ENCODE measurements around the gene ALK.

ALK gene

DNA sequence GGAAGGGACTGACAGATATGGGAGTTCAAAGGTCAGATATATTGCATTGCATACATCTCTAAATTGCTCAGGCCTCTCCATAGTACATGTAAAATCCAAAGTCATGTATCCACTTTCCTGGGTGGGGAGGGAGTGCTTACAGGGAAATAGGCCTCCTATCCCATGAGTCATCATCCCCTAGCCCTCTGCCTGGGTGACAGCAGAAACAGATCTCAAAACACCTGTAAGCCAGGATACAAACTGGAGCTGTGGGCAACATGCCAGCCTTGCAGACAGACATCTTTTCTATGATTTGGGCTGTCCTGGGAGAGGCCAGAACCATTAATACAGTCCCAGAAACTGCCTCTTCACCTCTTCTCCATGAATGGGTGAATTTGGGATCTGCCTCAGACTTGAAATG lies 4.8 kb downstream of the ALK start:
- Histone ChIP-seq H3K4me2 (ENCODE audit: insufficient read depth, low read length, poor library complexity, severe bottlenecking) (no peak overlapping the region), H3K4me3 (ENCODE audit: low read length in 2 of 2) (no peak overlapping the region), H3K27me3 (ENCODE audit: control insufficient read depth in 3 of 3, insufficient read depth in 3 of 3, low read depth in 1 of 3, low read length in 3 of 3) (peaks cover 0 to 24% (median 3%) of the 10 kb centered on the region in 3 experiments)

DNA sequence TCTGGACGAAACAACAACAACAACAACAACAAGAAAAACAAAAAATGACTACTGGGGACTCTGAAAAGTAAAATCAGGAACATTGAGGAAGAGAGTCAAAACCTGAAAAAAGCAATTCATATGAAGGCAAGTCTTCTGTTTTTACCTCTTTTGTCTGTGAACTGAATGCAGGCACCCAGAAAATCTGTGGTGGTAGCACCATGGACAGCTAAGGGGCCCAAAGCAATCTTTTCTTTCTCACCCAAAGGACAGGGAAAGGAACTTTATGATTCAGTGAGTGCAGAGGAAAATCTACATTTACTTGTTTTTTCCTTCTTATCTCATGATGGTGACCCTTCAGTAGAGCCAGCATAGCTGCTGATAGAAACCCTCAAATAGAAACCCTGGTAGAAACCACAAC lies 10.4 kb downstream of the ALK start:
- no peak overlapping the region for H3K14ac ChIP-seq (ENCODE audit: low read length)
- H3K27ac ChIP-seq (replicated peaks; ENCODE audit: low read length), result no peak overlapping the region
- no peak overlapping the region for H4K91ac ChIP-seq (ENCODE audit: low read depth, low read length, poor library complexity)
- no peak overlapping the region for H2BK120ac ChIP-seq (ENCODE audit: low read depth, low read length)
- no peak overlapping the region for H3K9ac ChIP-seq (ENCODE audit: low read depth, low read length, poor library complexity)
- H3K4me1 ChIP-seq (ENCODE audit: control insufficient read depth in 2 of 2, insufficient read depth in 1 of 2, low read depth in 1 of 2, low read length in 2 of 2), result peaks cover 0 to 11% of the 10 kb centered on the region in 2 donors
- H3K18ac ChIP-seq (ENCODE audit: low read length), result no peak overlapping the region
- H2BK12ac ChIP-seq (ENCODE audit: low read length), result no peak overlapping the region
- no peak overlapping the region for H3K4ac ChIP-seq (ENCODE audit: low read length)
- no peak overlapping the region for H2BK5ac ChIP-seq (ENCODE audit: low read length)
- H3K79me1 ChIP-seq (ENCODE audit: low read depth, low read length), result no peaks in the 10 kb centered on the region
- DNase-seq (ENCODE audit: low spot score), result no peak
- H2AFZ ChIP-seq (ENCODE audit: low read length), result no peak overlapping the region
- no CpG with 5 or more reads among the region's 1 CpG for WGBS, 2 donors (ENCODE audit: extremely low coverage in 2 of 2, insufficient read length in 2 of 2, insufficient replicate concordance in 1 of 2)
- H3K4me2 ChIP-seq (ENCODE audit: insufficient read depth, low read length, poor library complexity, severe bottlenecking), result no peak overlapping the region
- H4K8ac ChIP-seq (ENCODE audit: low read depth, low read length), result no peak overlapping the region
- H3K23ac ChIP-seq (ENCODE audit: low read depth, low read length, poor library complexity), result no peak overlapping the region
- no peak overlapping the region for H3K4me3 ChIP-seq (ENCODE audit: low read length in 2 of 2)
- H3K9me3 ChIP-seq (replicated peaks in 1 of 2; ENCODE audit: control insufficient read depth in 2 of 2, insufficient read depth in 1 of 2, low read depth in 1 of 2, low read length in 2 of 2), result peaks cover 0 to 16% of the 10 kb centered on the region in 2 donors
- H2BK15ac ChIP-seq (ENCODE audit: low read length), result no peak overlapping the region
- no peak overlapping the region for H2AK5ac ChIP-seq (ENCODE audit: low read depth, low read length)
- no peaks in the 10 kb centered on the region for H3K27me3 ChIP-seq (ENCODE audit: control insufficient read depth in 3 of 3, insufficient read depth in 3 of 3, low read depth in 1 of 3, low read length in 3 of 3)
- H3K36me3 ChIP-seq (replicated peaks in 1 of 2; ENCODE audit: control insufficient read depth in 2 of 2, insufficient read depth in 2 of 2, low read length in 2 of 2), result no peaks in the 10 kb centered on the region

More for the DNA sequence above, 4.8 kb downstream of the ALK start:
- Histone ChIP-seq H3K18ac (ENCODE audit: low read length) (no peak overlapping the region), H2BK15ac (ENCODE audit: low read length) (no peak overlapping the region), H2AK5ac (ENCODE audit: low read depth, low read length) (no peak overlapping the region), H3K27ac (replicated peaks; ENCODE audit: low read length) (no peak overlapping the region), H2BK12ac (ENCODE audit: low read length) (no peak overlapping the region), H2BK120ac (ENCODE audit: low read depth, low read length) (no peak overlapping the region), H3K9ac (ENCODE audit: low read depth, low read length, poor library complexity) (no peak overlapping the region), H2AFZ (ENCODE audit: low read length) (no peak overlapping the region), H4K91ac (ENCODE audit: low read depth, low read length, poor library complexity) (no peak overlapping the region), H3K4ac (ENCODE audit: low read length) (no peak overlapping the region), H3K4me1 (ENCODE audit: control insufficient read depth in 2 of 2, insufficient read depth in 1 of 2, low read depth in 1 of 2, low read length in 2 of 2) (peaks cover 9 to 17% of the 10 kb centered on the region in 2 donors), H3K79me1 (ENCODE audit: low read depth, low read length) (no peaks in the 10 kb centered on the region), H3K36me3 (replicated peaks in 1 of 2; ENCODE audit: control insufficient read depth in 2 of 2, insufficient read depth in 2 of 2, low read length in 2 of 2) (no peaks in the 10 kb centered on the region), H3K9me3 (replicated peaks in 1 of 2; ENCODE audit: control insufficient read depth in 2 of 2, insufficient read depth in 1 of 2, low read depth in 1 of 2, low read length in 2 of 2) (peaks cover 0 to 6% of the 10 kb centered on the region in 2 donors), H2BK5ac (ENCODE audit: low read length) (no peak overlapping the region), H4K8ac (ENCODE audit: low read depth, low read length) (no peak overlapping the region), H3K23ac (ENCODE audit: low read depth, low read length, poor library complexity) (no peak overlapping the region), H3K14ac (ENCODE audit: low read length) (no peak overlapping the region)
- DNase-seq (ENCODE audit: low spot score), result no peak

DNA sequence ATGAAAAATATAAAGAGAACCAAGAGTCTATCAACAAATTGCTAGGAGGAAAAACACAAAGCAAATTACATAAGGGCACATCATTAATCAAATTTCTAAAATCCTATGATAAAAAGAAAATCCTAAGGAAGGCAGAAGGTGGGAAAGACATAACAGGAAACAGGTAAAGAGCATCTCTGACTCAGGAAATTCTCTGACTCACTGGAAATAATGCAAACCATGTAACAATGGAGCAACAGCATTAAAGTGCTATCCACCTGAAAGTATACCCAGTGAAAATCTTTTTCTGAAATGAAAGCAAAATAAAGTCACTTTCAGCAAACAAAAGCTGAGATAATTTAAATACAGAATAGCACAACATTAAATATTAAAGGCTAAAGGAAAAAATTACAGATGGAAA lies 10.9 kb downstream of the ALK start:
- Histone ChIP-seq H3K18ac (ENCODE audit: low read length) (no peak overlapping the region), H3K27me3 (ENCODE audit: control insufficient read depth in 3 of 3, insufficient read depth in 3 of 3, low read depth in 1 of 3, low read length in 3 of 3) (no peaks in the 10 kb centered on the region), H3K9me3 (replicated peaks in 1 of 2; ENCODE audit: control insufficient read depth in 2 of 2, insufficient read depth in 1 of 2, low read depth in 1 of 2, low read length in 2 of 2) (peaks cover 0 to 16% of the 10 kb centered on the region in 2 donors), H2BK120ac (ENCODE audit: low read depth, low read length) (no peak overlapping the region), H3K27ac (replicated peaks; ENCODE audit: low read length) (no peak overlapping the region), H2AFZ (ENCODE audit: low read length) (no peak overlapping the region), H2BK15ac (ENCODE audit: low read length) (no peak overlapping the region), H3K4me1 (ENCODE audit: control insufficient read depth in 2 of 2, insufficient read depth in 1 of 2, low read depth in 1 of 2, low read length in 2 of 2) (peaks cover 2 to 15% of the 10 kb centered on the region in 2 donors), H3K79me1 (ENCODE audit: low read depth, low read length) (no peaks in the 10 kb centered on the region), H3K14ac (ENCODE audit: low read length) (no peak overlapping the region), H3K4me2 (ENCODE audit: insufficient read depth, low read length, poor library complexity, severe bottlenecking) (no peak overlapping the region), H2BK12ac (ENCODE audit: low read length) (no peak overlapping the region), H3K4ac (ENCODE audit: low read length) (no peak overlapping the region), H4K8ac (ENCODE audit: low read depth, low read length) (no peak overlapping the region), H2AK5ac (ENCODE audit: low read depth, low read length) (no peak overlapping the region), H4K91ac (ENCODE audit: low read depth, low read length, poor library complexity) (no peak overlapping the region), H3K36me3 (replicated peaks in 1 of 2; ENCODE audit: control insufficient read depth in 2 of 2, insufficient read depth in 2 of 2, low read length in 2 of 2) (no peaks in the 10 kb centered on the region), H3K23ac (ENCODE audit: low read depth, low read length, poor library complexity) (no peak overlapping the region), H2BK5ac (ENCODE audit: low read length) (no peak overlapping the region), H3K4me3 (ENCODE audit: low read length in 2 of 2) (no peak overlapping the region), H3K9ac (ENCODE audit: low read depth, low read length, poor library complexity) (no peak overlapping the region)
- no peak for DNase-seq (ENCODE audit: low spot score)

DNA sequence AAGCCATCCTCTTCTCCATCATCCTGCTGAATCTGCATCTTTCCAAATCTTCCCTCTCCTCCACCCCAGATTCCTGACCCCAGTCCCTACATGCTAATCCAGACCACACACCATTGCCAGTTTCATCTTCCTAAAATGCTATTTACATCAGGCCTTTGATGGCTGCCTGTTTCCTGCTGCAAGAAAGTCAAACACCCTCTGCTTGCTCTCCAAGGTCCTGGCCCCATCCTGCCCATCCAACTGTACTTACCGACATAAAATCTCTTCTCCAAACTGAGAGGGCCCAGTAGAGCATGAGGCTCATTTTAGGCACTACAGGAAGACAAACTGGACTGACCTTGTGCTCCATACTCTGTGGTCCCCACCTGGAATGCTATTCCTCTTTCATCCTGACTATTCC lies 19.0 kb downstream of the ALK start:
- no peak for DNase-seq (ENCODE audit: low spot score)
- H3K18ac ChIP-seq (ENCODE audit: low read length), result no peak overlapping the region
- no peak overlapping the region for H2BK12ac ChIP-seq (ENCODE audit: low read length)
- no peak overlapping the region for H2BK15ac ChIP-seq (ENCODE audit: low read length)
- no peaks in the 10 kb centered on the region for H3K79me1 ChIP-seq (ENCODE audit: low read depth, low read length)
- no peak overlapping the region for H2BK120ac ChIP-seq (ENCODE audit: low read depth, low read length)
- no CpG with 5 or more reads among the region's 1 CpG for WGBS, 2 donors (ENCODE audit: extremely low coverage in 2 of 2, insufficient read length in 2 of 2, insufficient replicate concordance in 1 of 2)
- no peak overlapping the region for H3K4me2 ChIP-seq (ENCODE audit: insufficient read depth, low read length, poor library complexity, severe bottlenecking)
- no peak overlapping the region for H3K9ac ChIP-seq (ENCODE audit: low read depth, low read length, poor library complexity)
- no peaks in the 10 kb centered on the region for H3K36me3 ChIP-seq (replicated peaks in 1 of 2; ENCODE audit: control insufficient read depth in 2 of 2, insufficient read depth in 2 of 2, low read length in 2 of 2)
- H2AK5ac ChIP-seq (ENCODE audit: low read depth, low read length), result no peak overlapping the region
- H3K23ac ChIP-seq (ENCODE audit: low read depth, low read length, poor library complexity), result no peak overlapping the region
- H3K9me3 ChIP-seq (replicated peaks in 1 of 2; ENCODE audit: control insufficient read depth in 2 of 2, insufficient read depth in 1 of 2, low read depth in 1 of 2, low read length in 2 of 2), result no peaks in the 10 kb centered on the region
- H3K14ac ChIP-seq (ENCODE audit: low read length), result no peak overlapping the region
- H2BK5ac ChIP-seq (ENCODE audit: low read length), result no peak overlapping the region
- no peak overlapping the region for H4K91ac ChIP-seq (ENCODE audit: low read depth, low read length, poor library complexity)
- H3K27me3 ChIP-seq (ENCODE audit: control insufficient read depth in 3 of 3, insufficient read depth in 3 of 3, low read depth in 1 of 3, low read length in 3 of 3), result no peaks in the 10 kb centered on the region
- peaks cover 8 to 12% of the 10 kb centered on the region in 2 donors for H3K4me1 ChIP-seq (ENCODE audit: control insufficient read depth in 2 of 2, insufficient read depth in 1 of 2, low read depth in 1 of 2, low read length in 2 of 2)
- H2AFZ ChIP-seq (ENCODE audit: low read length), result no peak overlapping the region
- no peak overlapping the region for H3K27ac ChIP-seq (replicated peaks; ENCODE audit: low read length)
- H4K8ac ChIP-seq (ENCODE audit: low read depth, low read length), result no peak overlapping the region
- no peak overlapping the region for H3K4ac ChIP-seq (ENCODE audit: low read length)
- H3K4me3 ChIP-seq (ENCODE audit: low read length in 2 of 2), result no peak overlapping the region

Data from neuronal stem cell (in vitro differentiated cells).